ENCODE results near the gene SYTL3. TPM values are rescaled to one million over a fixed set of nuclear protein-coding genes. Genes with fewer than 3 reads are reported as not detected.

Gene SYTL3
- total RNA-seq, 1 donor from 2014 or later, result 10.8 TPM

DNA sequence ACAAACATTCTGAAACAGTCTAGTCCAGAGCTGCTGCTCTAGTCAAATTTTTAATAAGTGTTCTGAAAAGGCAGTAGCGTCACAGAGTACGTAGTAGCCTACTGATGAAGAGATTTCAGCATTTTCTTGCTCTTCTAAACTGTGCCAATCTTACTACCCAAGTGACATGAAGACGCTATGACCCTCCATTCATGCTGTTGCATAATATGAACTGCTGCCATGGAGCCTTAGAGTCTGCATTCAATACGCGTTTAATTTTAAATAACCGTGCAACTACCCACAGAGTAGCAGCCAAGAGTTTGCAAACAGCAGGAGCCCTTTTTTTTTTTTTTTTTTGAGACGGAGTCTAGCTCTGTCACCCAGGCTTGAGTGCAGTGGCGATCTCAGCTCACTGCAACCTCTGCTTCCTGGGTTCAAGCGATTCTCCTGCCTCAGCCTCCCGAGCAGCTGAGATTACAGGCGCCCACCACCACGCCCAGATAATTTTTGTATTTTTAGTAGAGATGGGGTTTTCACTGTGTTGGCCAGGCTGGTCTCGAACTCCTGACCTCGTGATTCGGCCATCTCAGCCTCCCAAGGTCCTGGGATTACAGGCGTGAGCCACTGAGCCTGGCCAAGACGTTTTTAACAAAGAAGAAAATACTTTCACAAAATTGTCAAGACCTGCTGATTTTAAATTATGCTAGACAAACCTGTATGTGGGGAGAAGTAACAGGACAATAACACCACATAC is 125.0 kb downstream of the SYTL3 start:
- no peak for ATAC-seq
- intact Hi-C loops (cut with DNase I), result no loop called here
- no peak for DNase-seq (ENCODE audit: missing footprints)

GRCh38 chr6:158775832-158776231 is 126.0 kb downstream of the SYTL3 start:
- no peak for ATAC-seq
- intact Hi-C loops (cut with DNase I), result no loop called here
- DNase-seq (ENCODE audit: missing footprints), result no peak

DNA sequence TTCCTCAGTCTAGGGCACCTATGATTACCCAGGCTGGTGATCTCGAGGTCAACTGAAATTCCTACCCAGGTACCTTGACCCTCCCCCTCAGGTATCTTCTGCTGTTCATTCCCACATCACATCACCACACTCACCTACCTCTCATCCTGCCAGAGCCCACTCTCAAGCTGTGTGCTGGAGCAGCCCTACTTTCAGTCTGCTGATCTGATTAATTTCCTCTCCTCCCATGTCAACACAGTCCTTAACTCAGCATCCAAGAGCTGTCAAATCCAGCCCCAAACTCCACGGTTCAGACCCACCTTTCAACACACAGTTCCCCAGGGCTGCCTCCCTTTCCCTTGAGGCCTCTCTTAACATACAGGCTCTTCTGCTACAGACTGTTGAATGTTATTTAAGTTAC is 126.9 kb downstream of the SYTL3 start:
- intact Hi-C loops (cut with DNase I), result no loop called here
- no peak for ATAC-seq
- no peak for DNase-seq (ENCODE audit: missing footprints)

GRCh38 chr6:158777510-158777909 is 127.7 kb downstream of the SYTL3 start:
- intact Hi-C loops (cut with DNase I), result no loop called here
- ATAC-seq, result no peak
- no peak for DNase-seq (ENCODE audit: missing footprints)

GRCh38 chr6:158778005-158778527 is 128.2 kb downstream of the SYTL3 start:
- no peak for DNase-seq (ENCODE audit: missing footprints)
- intact Hi-C loops (cut with DNase I), result no loop called here
- ATAC-seq, result peak; percentile 49

DNA sequence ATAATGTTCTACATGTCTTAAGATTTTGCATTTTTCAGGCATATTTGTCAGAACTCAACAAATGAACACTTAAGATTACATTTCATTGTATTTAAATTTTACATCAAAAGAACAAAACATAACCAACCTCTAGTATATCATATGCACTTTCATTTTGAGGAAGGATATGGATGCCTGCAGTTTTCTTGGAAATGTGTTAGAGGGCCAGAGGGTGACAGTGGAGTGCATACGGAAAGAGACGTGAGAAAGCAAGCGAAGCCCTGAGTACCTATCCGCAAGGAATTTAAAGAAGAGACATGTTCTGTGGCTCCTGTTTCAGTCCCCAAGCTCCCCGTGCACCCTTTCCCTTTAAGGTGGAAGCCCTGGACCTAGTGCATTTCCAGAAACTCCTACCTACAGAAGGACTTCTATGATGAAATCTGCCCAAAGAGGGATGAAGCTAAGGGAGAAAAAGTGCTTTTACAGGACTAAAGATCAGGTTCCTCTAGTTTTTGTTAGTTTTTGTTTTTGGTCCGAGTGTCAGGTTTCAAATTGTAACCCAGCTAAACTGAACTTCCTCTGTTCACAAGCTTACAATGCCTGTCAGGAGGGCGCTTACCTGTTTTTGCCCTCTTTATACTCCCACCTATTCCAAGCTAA is 130.5 kb downstream of the SYTL3 start:
- no peak for ATAC-seq
- intact Hi-C loops (cut with DNase I), result no loop called here

DNA sequence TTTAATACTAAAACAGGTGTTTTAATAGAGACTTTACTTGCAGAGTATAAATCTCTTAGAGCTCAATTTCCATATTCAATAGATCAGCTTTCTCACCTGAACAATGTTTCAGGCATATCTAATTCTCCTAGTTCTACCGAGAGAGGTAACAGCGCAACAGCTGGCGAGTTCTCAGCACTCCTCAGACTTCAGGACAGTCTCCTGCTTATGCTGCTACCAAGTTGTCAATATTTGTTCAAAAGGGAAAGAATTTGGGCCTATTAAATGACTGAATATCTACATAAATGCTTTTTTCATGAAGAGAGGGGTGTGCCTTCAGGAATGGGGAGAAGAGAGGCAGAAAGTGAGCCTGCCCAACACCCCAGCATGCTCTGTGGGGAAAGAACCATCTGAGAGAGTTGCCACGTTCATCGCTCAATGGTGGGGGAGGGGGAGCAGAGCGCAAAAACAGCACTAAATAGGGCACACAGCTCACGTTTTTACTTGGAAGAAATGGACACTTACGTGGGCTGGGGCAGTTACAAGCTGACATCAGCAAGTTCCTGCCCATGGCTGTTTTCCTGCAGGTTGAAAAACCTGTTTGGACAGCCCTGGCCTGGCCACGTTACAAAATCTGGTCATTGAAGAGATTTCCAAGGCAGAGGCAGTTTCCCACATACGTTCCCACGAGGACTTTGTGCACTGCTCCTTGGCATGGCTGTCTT is 131.3 kb downstream of the SYTL3 start:
- intact Hi-C loops (cut with DNase I), result no loop called here
- no peak for DNase-seq (ENCODE audit: missing footprints)
- no peak for ATAC-seq

More for the DNA sequence above, 130.5 kb downstream of the SYTL3 start:
- DNase-seq (ENCODE audit: missing footprints), result no peak

GRCh38 chr6:158781692-158782373 is 132.0 kb downstream of the SYTL3 start:
- intact Hi-C loops (cut with DNase I), result no loop called here
- DNase-seq (ENCODE audit: missing footprints) (no peak), ATAC-seq (peak; percentile 30)

GRCh38 chr6:158782432-158783166 is 132.7 kb downstream of the SYTL3 start:
- ATAC-seq, result no peak

GRCh38 chr6:158783167-158783450 is 133.3 kb downstream of the SYTL3 start:
- ATAC-seq (no peak), DNase-seq (ENCODE audit: missing footprints) (no peak)
- intact Hi-C loops (cut with DNase I), result no loop called here

More at GRCh38 chr6:158782432-158783166, 132.7 kb downstream of the SYTL3 start:
- DNase-seq (ENCODE audit: missing footprints), result no peak
- intact Hi-C loops (cut with DNase I), result no loop called here

DNA sequence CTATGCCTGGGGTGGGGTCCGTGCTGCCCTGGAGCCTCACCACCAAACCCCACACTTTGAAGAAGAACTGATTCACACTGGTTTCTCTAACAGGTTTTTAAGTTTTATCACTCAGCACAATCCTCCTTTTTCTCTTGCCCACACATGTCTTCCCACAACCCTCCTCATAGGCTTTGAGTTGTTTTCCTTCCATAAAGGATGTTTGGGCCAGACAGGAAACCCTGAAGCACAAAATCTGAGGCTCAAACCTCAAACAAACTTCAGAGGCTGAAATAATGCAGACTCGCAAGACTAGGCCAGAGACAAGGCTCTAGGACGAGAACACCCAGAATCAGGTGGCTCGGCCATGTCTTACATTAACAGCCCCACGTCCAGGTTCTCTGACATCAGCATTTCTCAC is 134.0 kb downstream of the SYTL3 start:
- DNase-seq (ENCODE audit: missing footprints), result no peak
- no peak for ATAC-seq
- intact Hi-C loops (cut with DNase I), result no loop called here

GRCh38 chr6:158784505-158784904 is 134.7 kb downstream of the SYTL3 start:
- DNase-seq (ENCODE audit: missing footprints) (no peak), ATAC-seq (no peak)
- intact Hi-C loops (cut with DNase I), result no loop called here

- intact Hi-C loops (cut with DNase I), result no loop called here
- DNase-seq (ENCODE audit: missing footprints) (no peak), ATAC-seq (no peak)
Observed at GRCh38 chr6:158785036-158785435, 135.2 kb downstream of the SYTL3 start.

DNA sequence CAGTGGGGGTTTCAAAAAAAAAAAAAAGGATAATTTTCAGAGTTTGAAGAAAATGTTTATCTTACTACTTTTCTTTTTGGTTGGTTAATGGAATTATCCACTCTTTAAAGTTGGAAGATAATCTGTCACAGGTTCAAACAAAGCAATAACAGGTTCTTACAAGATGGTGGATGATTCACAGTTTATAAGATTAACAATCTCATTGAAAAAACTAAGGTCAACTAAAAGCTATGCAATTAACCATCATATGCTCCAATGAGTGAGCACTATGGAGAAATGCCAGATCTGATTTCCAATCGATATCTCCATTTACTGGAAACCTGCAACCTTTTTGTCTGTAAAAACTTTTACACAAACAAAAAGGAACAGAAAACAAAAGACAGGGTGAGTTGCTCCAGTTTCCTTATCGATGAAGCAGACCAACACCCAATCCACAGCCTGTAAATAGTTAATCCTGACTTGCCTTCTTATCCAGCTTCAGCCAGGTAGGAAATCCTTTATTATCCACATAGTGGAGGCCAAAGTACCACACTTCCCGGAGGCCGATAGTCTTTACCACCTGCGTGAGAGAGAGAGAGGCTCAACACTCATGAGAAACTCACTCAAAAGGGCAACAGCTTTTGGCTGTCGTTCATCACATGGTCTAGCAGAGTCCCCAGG is 136.9 kb downstream of the SYTL3 start:
- intact Hi-C loops (cut with DNase I), result no loop called here
- ATAC-seq (no peak), DNase-seq (ENCODE audit: missing footprints) (no peak)

DNA sequence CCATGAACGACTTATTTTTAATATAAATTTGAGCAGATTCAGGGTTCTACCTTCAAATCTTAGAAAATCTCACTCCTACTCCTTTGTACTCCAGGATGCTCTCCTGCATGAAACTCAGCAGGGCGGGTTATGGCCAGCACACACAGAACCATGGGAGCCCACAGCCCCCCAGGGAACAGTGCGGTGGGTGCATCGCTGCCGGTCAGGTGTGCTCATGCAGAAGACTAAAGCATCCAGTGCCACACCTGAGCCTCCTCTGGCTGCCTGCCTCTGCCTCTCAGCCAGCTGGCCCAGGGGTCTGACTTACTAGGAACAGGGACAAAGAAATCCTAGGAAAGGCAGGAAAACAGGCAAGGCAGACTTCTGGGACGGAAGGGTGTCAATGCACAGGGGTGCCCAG is 137.5 kb downstream of the SYTL3 start:
- DNase-seq (ENCODE audit: missing footprints), result no peak
- intact Hi-C loops (cut with DNase I), result no loop called here
- no peak for ATAC-seq

GRCh38 chr6:158789115-158789917 is 139.5 kb downstream of the SYTL3 start:
- ATAC-seq, result no peak
- DNase-seq (ENCODE audit: missing footprints), result no peak
- intact Hi-C loops (cut with DNase I), result no loop called here

DNA sequence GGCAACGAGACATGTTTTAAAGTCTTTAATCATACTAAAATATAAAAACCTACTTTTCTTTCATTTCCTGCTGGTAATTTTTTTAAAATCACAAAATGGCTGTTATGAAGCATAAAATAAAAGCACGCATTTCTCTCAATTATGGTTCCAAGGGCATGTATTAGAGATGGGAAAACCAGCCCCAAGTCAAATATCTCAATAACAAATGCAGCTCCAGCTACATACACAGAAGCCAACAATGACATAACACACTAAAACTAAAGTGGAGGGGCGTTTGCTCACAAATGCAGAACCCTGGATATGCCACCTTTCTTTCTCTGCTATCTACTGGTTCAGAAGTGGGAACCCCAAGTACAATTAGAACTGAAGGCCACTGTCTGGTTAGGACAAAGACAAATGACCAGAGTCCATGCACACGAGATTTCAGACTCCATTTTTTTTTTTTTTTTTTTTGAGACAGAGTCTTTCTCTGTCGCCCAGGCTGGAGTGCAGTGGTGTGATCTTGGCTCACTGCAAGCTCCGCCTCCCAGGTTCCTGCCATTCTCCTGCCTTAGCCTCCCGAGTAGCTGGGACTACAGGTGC is 141.5 kb downstream of the SYTL3 start:
- ATAC-seq (no peak), DNase-seq (ENCODE audit: missing footprints) (no peak)
- intact Hi-C loops (cut with DNase I), result no loop called here

Data from Right ventricle myocardium inferior (tissue), 1 donor.